HG02623 (cell line): ENCODE measurements around the gene LRRC28.

Source experiments
- ATAC-seq: cut with Tn5 transposase; IDR thresholded peaks from one replicate; pipeline ENCODE4 v1.9.1; 2021; ENCODE audit warnings: moderate library complexity; ENCODE audit not compliant: unreplicated experiment

LRRC28 gene

DNA sequence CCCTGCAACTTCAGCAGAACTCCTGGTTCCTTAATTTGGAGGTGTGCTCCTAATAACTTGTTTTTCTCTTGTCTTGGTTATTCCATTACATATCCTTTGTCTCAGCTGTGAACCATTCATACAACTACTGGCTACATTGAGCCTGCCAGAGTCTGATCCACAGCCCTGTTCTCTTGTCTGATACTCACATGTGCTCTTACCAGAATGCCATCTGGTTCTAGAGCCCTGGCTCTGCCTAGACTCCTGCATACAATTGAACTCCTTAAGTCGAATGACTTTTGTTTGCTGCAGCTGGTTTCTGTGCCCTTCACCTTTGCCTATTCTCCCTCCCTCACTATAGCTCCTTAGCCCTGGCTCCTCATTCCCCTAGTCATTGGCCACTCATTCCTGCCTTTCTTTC lies 85.5 kb downstream of the LRRC28 start:
- no peak for ATAC-seq

DNA sequence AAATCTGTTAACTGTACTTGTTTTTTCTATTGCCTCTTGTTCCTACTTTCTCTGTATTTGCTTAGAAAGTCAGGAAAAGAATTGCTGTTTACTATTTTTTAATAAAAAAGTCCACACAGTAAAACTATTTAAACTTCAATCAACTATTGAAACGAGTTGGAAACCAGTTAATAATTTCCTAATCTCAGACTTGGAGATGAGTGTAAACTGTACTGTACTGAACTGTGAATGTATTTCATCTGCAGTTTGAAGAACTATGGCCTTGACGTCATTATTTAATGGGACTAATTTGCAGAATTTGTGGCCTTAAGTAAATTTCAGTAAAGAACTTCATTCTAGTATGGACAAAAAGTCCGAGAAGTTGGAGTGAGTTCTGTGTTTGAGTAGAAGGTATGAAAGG lies 89.1 kb downstream of the LRRC28 start:
- ATAC-seq = no peak

DNA sequence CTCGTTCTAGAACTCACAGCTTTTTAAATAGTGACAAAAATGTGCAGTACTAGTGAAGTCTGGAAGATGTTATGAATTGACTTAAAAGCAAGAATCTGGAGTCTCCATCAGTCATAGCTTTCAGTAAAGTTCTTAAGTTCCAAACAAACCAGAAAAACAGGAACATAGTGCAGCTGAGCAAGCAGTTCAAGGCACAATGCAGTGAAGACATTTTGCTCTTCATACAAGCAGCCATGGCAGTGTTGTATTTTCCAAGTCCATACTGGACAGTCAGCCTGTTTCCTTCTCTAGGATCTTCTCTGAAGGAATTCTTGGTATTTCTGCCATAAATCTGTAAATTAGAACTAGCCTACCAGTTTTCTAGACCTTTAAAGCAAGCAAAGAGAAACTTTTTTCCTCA lies 90.5 kb downstream of the LRRC28 start:
- no peak for ATAC-seq

GRCh38 chr15:99343208-99343607 lies 91.9 kb downstream of the LRRC28 start:
- ATAC-seq = no peak

DNA sequence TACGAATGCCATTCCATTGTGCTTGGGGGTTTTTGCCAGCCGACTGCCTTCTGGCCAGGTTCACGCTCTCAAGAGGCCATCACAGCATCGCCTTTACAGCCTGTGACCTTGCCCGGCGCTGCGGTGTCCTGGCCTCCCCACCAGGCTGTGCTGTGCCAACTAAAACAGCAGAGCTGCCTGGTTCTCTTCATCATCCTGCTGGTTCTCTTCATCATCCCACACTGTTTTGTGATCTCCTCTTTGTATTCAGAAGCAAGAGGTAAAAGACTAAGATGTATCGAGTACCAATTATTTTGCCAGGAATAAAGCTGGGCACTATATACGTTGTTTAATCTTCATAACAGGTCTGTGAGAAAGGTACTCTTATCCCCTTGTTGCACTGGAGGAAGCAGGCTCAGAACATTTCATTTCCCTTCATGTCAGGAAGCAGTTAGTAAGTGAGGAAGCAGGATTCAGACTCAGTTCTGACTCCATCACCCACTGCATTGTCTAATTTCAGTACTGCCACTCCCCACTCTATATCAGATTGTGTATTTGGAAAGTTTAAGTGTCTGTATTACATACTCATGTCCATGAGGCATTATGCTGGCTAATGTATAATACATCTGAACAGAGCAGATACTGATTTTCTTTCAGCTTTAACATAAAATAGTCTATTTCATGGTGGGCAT lies 92.7 kb downstream of the LRRC28 start:
- ATAC-seq = no peak

- no peak for ATAC-seq
Observed at GRCh38 chr15:99344639-99345038, 93.4 kb downstream of the LRRC28 start.

DNA sequence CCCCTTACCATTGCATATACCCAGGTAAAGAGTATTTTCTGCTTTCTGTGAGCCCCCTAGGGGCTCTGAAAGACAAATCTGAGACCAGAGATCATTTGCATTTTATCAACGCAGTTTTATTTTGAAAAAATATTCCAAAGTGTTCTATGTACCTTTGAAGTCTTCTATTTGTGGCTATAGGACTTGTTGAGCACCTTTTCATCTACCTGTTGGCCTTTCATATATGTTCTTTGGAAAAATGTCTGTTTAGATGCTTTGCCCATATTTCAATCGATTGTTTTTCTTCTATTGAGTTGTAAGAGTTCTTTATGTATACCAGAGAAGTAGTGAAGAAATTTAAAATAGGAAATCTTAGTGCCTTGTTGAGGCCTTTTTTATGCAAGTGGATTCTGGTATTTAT lies 94.0 kb downstream of the LRRC28 start:
- no peak for ATAC-seq

- no peak for ATAC-seq
Observed at GRCh38 chr15:99345832-99346462, 94.7 kb downstream of the LRRC28 start.

- ATAC-seq = no peak
Observed at GRCh38 chr15:99347574-99347973, 96.3 kb downstream of the LRRC28 start.

GRCh38 chr15:99348412-99348811 lies 97.1 kb downstream of the LRRC28 start:
- ATAC-seq = no peak

DNA sequence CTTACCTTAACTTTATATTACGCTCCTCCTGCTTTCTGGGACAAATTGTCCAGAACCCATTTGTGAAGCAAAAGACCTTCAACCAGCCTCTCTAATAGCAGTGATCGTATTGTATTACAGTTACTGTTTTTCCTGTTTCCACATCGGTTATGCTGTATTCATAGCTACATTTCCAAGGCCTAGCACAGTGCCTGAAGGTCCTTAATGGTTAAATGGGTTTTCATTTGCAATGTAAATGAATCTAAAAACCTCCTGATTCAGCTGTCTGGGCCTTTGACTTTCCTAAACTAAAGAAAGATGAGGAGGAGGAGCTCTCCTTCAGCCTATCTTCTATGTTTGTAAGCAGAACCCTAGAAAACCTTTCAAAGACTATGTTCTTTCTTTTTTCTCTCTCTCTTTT lies 99.1 kb downstream of the LRRC28 start:
- ATAC-seq = no peak

DNA sequence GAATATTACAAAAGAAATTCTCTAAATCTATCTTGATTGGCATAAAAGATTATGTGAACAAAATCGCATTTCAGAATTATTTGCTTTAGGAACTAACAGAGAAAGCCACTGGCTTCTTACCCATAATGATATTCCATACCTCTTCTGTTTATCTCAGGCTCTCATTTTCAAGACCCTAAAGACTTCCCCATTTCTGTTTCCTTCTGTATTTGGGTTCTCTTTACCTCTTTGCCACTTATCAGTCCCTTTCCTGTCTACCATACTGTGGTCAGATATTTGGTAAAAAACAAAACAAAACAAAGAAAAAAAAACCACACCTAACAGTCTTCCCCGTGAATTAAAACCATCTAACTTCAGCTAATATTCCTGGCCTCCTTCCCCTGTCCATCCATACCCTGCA lies 108.5 kb downstream of the LRRC28 start:
- no peak for ATAC-seq

GRCh38 chr15:99361545-99362185 lies 110.4 kb downstream of the LRRC28 start:
- ATAC-seq = no peak

DNA sequence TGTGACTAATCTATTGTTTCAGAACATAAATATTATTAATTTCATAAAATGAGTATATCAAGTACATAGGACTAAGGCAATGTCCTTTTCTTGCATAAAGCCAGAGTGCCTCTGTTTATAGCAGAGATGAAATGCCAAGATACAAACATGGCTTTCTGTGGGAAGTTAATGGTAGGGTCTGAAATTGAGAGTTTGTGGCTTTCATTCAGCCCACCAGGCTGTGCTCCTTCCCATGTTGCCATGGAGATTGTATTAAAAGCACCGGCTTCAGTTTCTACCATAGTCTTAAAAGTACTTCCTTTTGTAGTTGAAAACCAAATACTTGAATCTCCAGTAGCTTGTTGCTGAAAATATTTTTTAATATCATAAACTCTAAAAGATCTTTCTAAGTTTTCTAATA lies 114.0 kb downstream of the LRRC28 start:
- ATAC-seq = peak; percentile 88

- ATAC-seq = no peak
Observed at GRCh38 chr15:99366013-99366412, 114.7 kb downstream of the LRRC28 start.

DNA sequence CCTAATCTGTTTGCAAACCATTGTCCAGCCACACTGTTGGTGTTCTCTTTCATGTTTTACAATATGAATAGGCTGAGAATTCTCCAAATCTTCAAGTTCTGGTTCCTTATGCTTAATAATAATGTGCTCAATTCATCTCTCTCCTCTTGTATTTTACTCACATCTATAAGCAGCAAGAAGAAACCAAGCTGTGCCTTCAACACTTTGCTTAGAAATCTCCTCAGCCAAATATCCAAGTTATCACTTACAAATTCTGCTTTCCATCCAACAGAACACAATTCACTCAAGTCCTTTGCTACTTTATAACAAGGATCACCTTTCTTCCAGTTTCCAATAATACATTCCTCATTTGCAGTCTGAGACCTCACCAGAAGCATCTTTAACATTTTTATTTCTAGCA lies 117.5 kb downstream of the LRRC28 start:
- ATAC-seq = no peak

DNA sequence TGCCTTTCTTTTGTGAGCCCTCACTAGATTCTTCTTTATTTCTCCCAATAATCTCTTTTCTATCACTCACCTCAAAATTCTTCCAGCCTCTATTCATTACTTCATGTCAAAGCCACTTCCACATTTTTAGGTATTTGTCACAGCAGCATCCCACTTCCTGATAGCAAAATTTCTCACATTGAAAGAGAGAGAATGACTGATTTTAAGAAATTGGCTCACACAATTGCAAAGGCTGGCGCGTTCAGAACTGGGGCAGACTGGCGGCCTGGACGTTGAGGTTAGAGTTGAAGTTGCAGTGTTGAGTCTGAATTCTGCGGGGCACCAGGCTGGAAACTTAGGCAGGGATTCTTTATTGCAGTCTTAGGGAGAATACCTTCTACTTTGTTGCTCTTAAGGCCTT lies 117.9 kb downstream of the LRRC28 start:
- no peak for ATAC-seq

GRCh38 chr15:99371180-99372103 lies 120.2 kb downstream of the LRRC28 start:
- ATAC-seq = peak; percentile 77

DNA sequence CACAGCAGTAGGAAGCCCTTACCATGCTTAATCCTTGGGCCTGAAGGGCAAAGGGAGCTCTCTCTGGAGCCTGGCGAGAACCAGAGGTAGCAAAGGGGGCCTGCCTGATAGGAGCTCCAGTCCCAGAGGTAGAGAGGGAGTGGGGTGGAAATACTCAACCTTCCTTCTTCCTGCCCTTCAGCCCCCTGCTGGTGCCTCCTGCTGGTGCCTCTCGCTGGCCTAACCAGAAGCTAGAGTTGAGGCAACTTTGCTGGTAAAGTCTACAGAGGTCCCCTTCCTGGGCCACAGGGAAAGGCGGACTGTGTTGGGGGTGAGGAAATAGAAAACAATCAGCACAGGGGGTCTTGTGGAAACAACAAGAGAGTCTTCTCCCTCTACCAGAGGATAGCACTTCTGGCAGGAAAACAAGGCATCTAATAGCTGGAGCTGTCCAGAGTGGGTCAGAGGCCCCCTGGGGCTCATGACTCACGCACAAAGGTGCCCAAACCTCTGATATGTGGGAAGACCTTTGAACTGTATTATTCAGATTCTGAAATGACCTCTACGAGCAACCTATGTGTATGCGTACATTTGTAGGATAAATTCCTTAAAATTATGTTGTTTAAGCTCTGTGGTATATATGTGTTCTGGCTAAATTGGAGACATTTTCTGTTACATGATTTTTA lies 133.9 kb downstream of the LRRC28 start:
- ATAC-seq = no peak

DNA sequence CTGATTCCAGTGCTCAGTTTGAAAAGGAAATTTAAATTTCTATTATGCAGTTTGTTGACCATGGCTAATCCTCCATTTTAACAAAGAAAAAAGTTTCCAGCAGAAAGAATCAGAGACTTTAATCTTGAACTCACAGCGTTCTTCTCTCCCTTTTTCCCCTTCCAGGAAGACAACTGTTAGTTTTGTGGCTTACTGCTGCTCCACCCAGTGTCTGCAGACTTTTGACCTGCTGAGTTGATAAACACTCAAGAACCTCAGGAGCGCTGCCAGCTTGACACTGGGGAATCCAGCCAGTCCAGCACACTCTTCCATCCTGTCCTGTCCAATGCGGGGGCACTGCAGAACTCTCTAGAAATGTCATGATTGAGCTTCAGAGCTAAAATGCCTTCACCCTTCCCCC lies 134.6 kb downstream of the LRRC28 start:
- ATAC-seq = no peak

- no peak for ATAC-seq
Observed at GRCh38 chr15:99386391-99386790, 135.1 kb downstream of the LRRC28 start.
